Umbilical cord (tissue), 2 donors: ENCODE data around the gene MARS1. TPM values are rescaled to one million over a fixed set of nuclear protein-coding genes. Genes with fewer than 3 reads are reported as not detected.
A peak's percentile ranks its signal among the peaks of the same experiment; 100 is the strongest.

Source experiments
- DNase-seq: peaks from one replicate; pipeline ENCODE4 v3.0.0-alpha.2; 2015; ENCODE audit warnings: low spot score
- total RNA-seq: library from RNA; depleted of rRNA; stranded (reverse); fragments of >200 nt; gene quantifications from one replicate; pipeline ENCODE4 v1.2.3, GENCODE V29; 2014; ENCODE audit warnings: low replicate concordance; ENCODE audit not compliant: insufficient read depth

Gene MARS1
- total RNA-seq, 1 donor from 2014 or later, result 41.7 TPM

- no peak for DNase-seq
Measured at GRCh38 chr12:57456737-57457490, 31.0 kb upstream of the MARS1 start.

GRCh38 chr12:57458665-57459054 is 29.2 kb upstream of the MARS1 start:
- no peak for DNase-seq

- peak; percentile 99 for DNase-seq
Measured at GRCh38 chr12:57459055-57459749, 28.7 kb upstream of the MARS1 start.

- no peak for DNase-seq
Measured at GRCh38 chr12:57459750-57460467, 28.0 kb upstream of the MARS1 start, which contains the start of gene GLI1. Gene GLI1 (plus strand): TSS chr12:57459785. CDS start chr12:57463692, 3,907 bp downstream.

GRCh38 chr12:57460468-57460784 is 27.4 kb upstream of the MARS1 start:
- DNase-seq, result no peak

- DNase-seq, result no peak
Measured at GRCh38 chr12:57460841-57461275, 27.0 kb upstream of the MARS1 start.

- DNase-seq, result peak; percentile 48
Measured at GRCh38 chr12:57461276-57461916, 26.5 kb upstream of the MARS1 start.

- DNase-seq, result peak; percentile 25
Measured at GRCh38 chr12:57461917-57462250, 26.0 kb upstream of the MARS1 start.

GRCh38 chr12:57462251-57462911 is 25.5 kb upstream of the MARS1 start:
- DNase-seq, result peak; percentile 90

- DNase-seq, result no peak
Measured at GRCh38 chr12:57462912-57463253, 25.0 kb upstream of the MARS1 start.

- no peak for DNase-seq
Measured at GRCh38 chr12:57464569-57464968, 23.3 kb upstream of the MARS1 start.

GRCh38 chr12:57465030-57465746 is 22.7 kb upstream of the MARS1 start:
- no peak for DNase-seq

- DNase-seq, result no peak
Measured at GRCh38 chr12:57465747-57466505, 21.9 kb upstream of the MARS1 start.

GRCh38 chr12:57467212-57467874 is 20.5 kb upstream of the MARS1 start:
- no peak for DNase-seq

GRCh38 chr12:57467915-57468314 is 20.0 kb upstream of the MARS1 start:
- no peak for DNase-seq

GRCh38 chr12:57469296-57470164 is 18.3 kb upstream of the MARS1 start:
- no peak for DNase-seq

GRCh38 chr12:57470286-57470969 is 17.4 kb upstream of the MARS1 start:
- DNase-seq, result no peak
